MCF 10A (cell line): ENCODE results near the gene ACBD5. TPM values are rescaled to one million over a fixed set of nuclear protein-coding genes. Genes with fewer than 3 reads are reported as not detected.

Experiments used
- BruUV-seq: library from RNA; stranded (reverse); fragments of 400-500 nt; replicated peaks from 2 replicates; lab custom pipeline; 2021; lab: Mats Ljungman, UMichigan
- CTCF ChIA-PET: fragments of 300-600 bp; sonication (Branson Sonifier 250); formaldehyde crosslinking; extraction: SDS; loops from one replicate; lab custom pipeline; 2021; ENCODE audit warnings: antibody characterized with exemption, inconsistent platforms; lab: Yijun Ruan, JAX
- POLR2A ChIA-PET: fragments of 300-600, 350-650 bp; sonication (Branson Sonifier 250); formaldehyde crosslinking; extraction: SDS; loops from one replicate; lab custom pipeline; 2020; ENCODE audit warnings: antibody characterized with exemption, inconsistent platforms; lab: Yijun Ruan, JAX
- DNase-seq: peaks from one replicate; pipeline ENCODE4 v3.0.0-alpha.2; 2018; ENCODE audit not compliant: unreplicated experiment
- H3K27ac Mint-ChIP-seq: one replicate; pipeline ENCODE4 v1.8.0; 2022; ENCODE audit warnings: mild to moderate bottlenecking, low read depth, mixed read lengths; ENCODE audit not compliant: unreplicated experiment
- H3K27me3 Mint-ChIP-seq: one replicate; pipeline ENCODE4 v1.8.0; 2022; ENCODE audit warnings: mixed read lengths; ENCODE audit not compliant: insufficient read depth, unreplicated experiment
- H3K36me3 Mint-ChIP-seq: one replicate; pipeline ENCODE4 v1.8.0; 2022; ENCODE audit warnings: mild to moderate bottlenecking, moderate library complexity, mixed read lengths; ENCODE audit not compliant: insufficient read depth, unreplicated experiment
- H3K4me1 Mint-ChIP-seq: one replicate; pipeline ENCODE4 v1.8.0; 2022; ENCODE audit warnings: mixed read lengths; ENCODE audit not compliant: insufficient read depth, unreplicated experiment
- H3K4me3 Mint-ChIP-seq: one replicate; pipeline ENCODE4 v1.8.0; 2022; ENCODE audit warnings: mild to moderate bottlenecking, moderate library complexity, mixed read lengths; ENCODE audit not compliant: unreplicated experiment
- H3K9me3 Mint-ChIP-seq: one replicate; pipeline ENCODE4 v1.8.0; 2022; ENCODE audit warnings: mixed read lengths; ENCODE audit not compliant: unreplicated experiment
- CTCF ChIP-seq: fragments of 200-600 bp; IDR thresholded peaks from one replicate; pipeline ENCODE4 v1.8.0; 2022; ENCODE audit warnings: antibody characterized with exemption, mild to moderate bottlenecking; ENCODE audit not compliant: unreplicated experiment
- intact Hi-C: fragments of 100-400 bp; cut with micrococcal nuclease; formaldehyde crosslinking; loops from 2 replicates; pipeline ENCODE4 v1.14.1; 2022
- total RNA-seq: library from RNA; stranded (reverse); gene quantifications from 2 replicates; pipeline ENCODE4 v1.2.3, GENCODE V29; 2022

Gene ACBD5
- total RNA-seq, 1 experiment from 2014 or later = 22.2 TPM

DNA sequence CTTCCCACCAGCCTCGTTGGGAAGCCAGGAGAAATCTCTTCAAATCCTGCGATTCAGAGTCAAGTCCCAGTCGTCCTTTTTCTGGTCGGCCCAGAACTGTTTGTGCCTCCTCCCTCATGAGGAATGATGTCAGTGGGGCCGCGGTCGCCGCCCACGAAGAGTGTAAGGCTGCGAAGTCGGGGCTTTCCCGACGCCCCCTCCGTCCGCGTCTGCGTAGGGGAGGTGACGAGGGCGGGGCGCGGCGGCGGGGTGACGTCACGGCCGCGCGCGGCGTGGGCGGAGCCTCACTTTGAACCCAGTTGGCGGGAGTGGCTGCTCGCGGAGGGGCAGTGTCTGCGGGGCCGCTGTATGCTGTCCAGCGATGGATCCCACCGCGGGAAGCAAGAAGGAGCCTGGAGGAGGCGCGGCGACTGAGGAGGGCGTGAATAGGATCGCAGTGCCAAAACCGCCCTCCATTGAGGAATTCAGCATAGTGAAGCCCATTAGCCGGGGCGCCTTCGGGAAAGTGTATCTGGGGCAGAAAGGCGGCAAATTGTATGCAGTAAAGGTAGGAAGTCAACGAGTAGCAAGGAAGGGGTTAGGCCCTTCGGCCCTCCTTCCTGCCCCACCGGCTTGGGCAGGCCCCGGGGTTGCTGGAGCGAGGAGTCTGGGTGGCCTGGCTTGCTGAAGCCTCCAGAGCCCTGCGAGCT, 85.4 kb downstream of the ACBD5 start, which contains the start of gene MASTL:
Gene MASTL, plus strand, starts transcription at position 287 of the 689 bp plus-strand sequence. Its CDS starts 75 bp downstream, at position 362.
- DNase-seq = peak; percentile 95
- peak within 1 kb of the TSS; percentile 98 for H3K27ac Mint-ChIP-seq
- H3K9me3 Mint-ChIP-seq = no peaks in the 10 kb centered on the region
- intact Hi-C loops = loop anchor here (1.0 kb wide), 2 partner anchors 87 to 205 kb away; no protein-coding TSS in a partner anchor
- TF ChIP-seq CTCF = no peak
- ChIA-PET CTCF (interaction anchor here (0.6 to 1.6 kb wide), 3 partner anchors 87 to 209 kb away, joined by 3 to 7 read pairs (median 3); no protein-coding TSS in a partner anchor), POLR2A (interaction anchor here (0.6 to 3.9 kb wide), 13 partner anchors 13 to 1232 kb away, joined by 3 to 39 read pairs (median 4); partner anchors contain the start of genes ACBD5, ANKRD26 and RAB18)
- peaks cover 37% of the 10 kb centered on the region for H3K36me3 Mint-ChIP-seq
- BruUV-seq = no TSS peak
- peaks cover 24% of the 10 kb centered on the region for H3K4me1 Mint-ChIP-seq
- no peaks in the 10 kb centered on the region for H3K27me3 Mint-ChIP-seq
- H3K4me3 Mint-ChIP-seq = peak within 1 kb of the TSS; percentile 83

DNA sequence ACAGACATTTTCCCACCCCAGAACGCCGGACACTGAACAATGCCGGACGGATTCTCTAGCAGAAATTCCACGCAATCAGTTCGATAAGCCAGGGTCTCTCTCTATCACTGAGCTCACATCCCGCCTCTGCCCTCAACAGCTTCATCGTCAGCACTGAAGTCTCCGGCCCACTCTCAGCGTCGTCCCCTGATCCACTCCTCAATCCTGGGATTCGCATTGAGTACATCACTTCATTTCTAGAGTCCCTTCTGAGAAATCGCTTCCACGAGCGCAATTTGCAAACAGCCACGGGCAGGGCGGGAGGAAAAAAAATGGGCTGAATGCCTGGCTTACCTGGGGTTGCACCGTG, 86.8 kb downstream of the ACBD5 start:
- POLR2A ChIA-PET = interaction anchor here (0.6 to 3.9 kb wide), 15 partner anchors 9 to 444 kb away, joined by 3 to 39 read pairs (median 4); partner anchors contain the start of genes ACBD5 and ANKRD26
- peak; percentile 39 for DNase-seq
- intact Hi-C loops = no loop called here
- H3K4me3 Mint-ChIP-seq = peak overlapping the region; percentile 83
- CTCF ChIA-PET = interaction anchor here (0.6 kb wide), 1 partner anchor 10 kb away, joined by 3 read pairs; no protein-coding TSS in a partner anchor
- TSS peak; percentile 57 for BruUV-seq
- H3K36me3 Mint-ChIP-seq = peaks cover 39% of the 10 kb centered on the region
- peak overlapping the region; percentile 98 for H3K27ac Mint-ChIP-seq
- no peak for TF ChIP-seq CTCF
- H3K27me3 Mint-ChIP-seq = no peaks in the 10 kb centered on the region
- no peaks in the 10 kb centered on the region for H3K9me3 Mint-ChIP-seq
- H3K4me1 Mint-ChIP-seq = peaks cover 26% of the 10 kb centered on the region

GRCh38 chr10:27153329-27153728, 87.3 kb downstream of the ACBD5 start:
- DNase-seq = no peak
- no TSS peak for BruUV-seq

More at GRCh38 chr10:27153329-27153728, 87.3 kb downstream of the ACBD5 start:
- Mint-ChIP-seq H3K9me3 (no peaks in the 10 kb centered on the region), H3K27ac (peak overlapping the region; percentile 98), H3K27me3 (no peaks in the 10 kb centered on the region), H3K4me1 (peaks cover 26% of the 10 kb centered on the region), H3K36me3 (peaks cover 39% of the 10 kb centered on the region), H3K4me3 (peak overlapping the region; percentile 83)
- TF ChIP-seq CTCF = no peak
- ChIA-PET CTCF (interaction anchor here (0.6 kb wide), 1 partner anchor 10 kb away, joined by 3 read pairs; no protein-coding TSS in a partner anchor), POLR2A (interaction anchor here (0.6 to 3.9 kb wide), 8 partner anchors 9 to 351 kb away, joined by 3 to 39 read pairs (median 6); partner anchors contain the start of genes ACBD5 and RAB18)
- intact Hi-C loops = no loop called here
